PC-3 (cell line): ENCODE results near the gene PGAM2. TPM values are rescaled to one million over a fixed set of nuclear protein-coding genes. Genes with fewer than 3 reads are reported as not detected.

Experiments
- ATAC-seq: fragments of 200-7000 bp; cut with Tn5 transposase; 2 replicates; pipeline ENCODE4 v1.9.1; 2020; ENCODE audit warnings: mild to moderate bottlenecking, moderate library complexity
- BruUV-seq: library from RNA; stranded (reverse); fragments of 400-500 nt; replicated peaks from 2 replicates; lab custom pipeline; 2021; lab: Mats Ljungman, UMichigan
- CTCF ChIA-PET: fragments of 300-600 bp; sonication (Branson Sonifier 250); formaldehyde crosslinking; loops from one replicate; lab custom pipeline; 2022; ENCODE audit warnings: antibody characterized with exemption; lab: Charles Lee
- POLR2A ChIA-PET: fragments of 300-600 bp; sonication (Branson Sonifier 250); formaldehyde crosslinking; loops from one replicate; lab custom pipeline; 2022; ENCODE audit warnings: antibody characterized with exemption; ENCODE audit not compliant: unreplicated experiment; lab: Charles Lee
- DNase-seq: peaks from one replicate; pipeline ENCODE4 v3.0.0-alpha.2; 2015
- H2AFZ ChIP-seq: fragments of 300-600 bp; sonication (generic); 2 replicates; pipeline ENCODE4 v1.6.0; 2016; ENCODE audit warnings: antibody characterized with exemption, low read length
- H3F3A ChIP-seq: fragments of 300-600 bp; sonication (generic); one replicate; pipeline ENCODE4 v1.6.0; 2017; ENCODE audit warnings: antibody characterized with exemption, low read length, control low read depth, mild to moderate bottlenecking; ENCODE audit not compliant: unreplicated experiment
- H3K27ac ChIP-seq: fragments of 300-600 bp; sonication (generic); 2 replicates; pipeline ENCODE4 v1.5.1; 2016; ENCODE audit warnings: mild to moderate bottlenecking, low read length
- H3K27me3 ChIP-seq: fragments of 300-600 bp; sonication (generic); 2 replicates; pipeline ENCODE4 v1.6.1; 2016; ENCODE audit warnings: low read length, mixed read lengths
- H3K36me3 ChIP-seq: fragments of 300-600 bp; sonication (generic); 2 replicates; pipeline ENCODE4 v1.6.1; 2016; ENCODE audit warnings: low read depth, mixed run types, low read length, mixed read lengths
- H3K4me1 ChIP-seq: fragments of 300-600 bp; sonication (generic); 2 replicates; pipeline ENCODE4 v1.5.1; 2016; ENCODE audit warnings: low read length; ENCODE audit not compliant: insufficient read depth
- H3K4me2 ChIP-seq: fragments of 300-600 bp; sonication (generic); 2 replicates; pipeline ENCODE4 v1.6.0; 2016; ENCODE audit warnings: low read length
- H3K4me3 ChIP-seq: fragments of 300-600 bp; sonication (generic); 2 replicates; pipeline ENCODE4 v1.5.1; 2016; ENCODE audit warnings: mild to moderate bottlenecking, low read length, mixed read lengths
- H3K79me2 ChIP-seq: fragments of 300-600 bp; sonication (generic); 2 replicates; pipeline ENCODE4 v1.6.1; 2017; ENCODE audit warnings: low read length, mixed read lengths
- H3K9ac ChIP-seq: fragments of 300-600 bp; sonication (generic); 2 replicates; pipeline ENCODE4 v1.6.0; 2016; ENCODE audit warnings: mild to moderate bottlenecking, low read length
- H3K9me2 ChIP-seq: fragments of 300-600 bp; sonication (generic); replicated peaks from 2 replicates; pipeline ENCODE4 v1.6.1; 2016; ENCODE audit warnings: mixed run types, low read length, mixed read lengths
- H3K9me3 ChIP-seq: fragments of 300-600 bp; sonication (generic); 2 replicates; pipeline ENCODE4 v1.6.1; 2016; ENCODE audit warnings: low read length, mixed read lengths
- H4K20me1 ChIP-seq: fragments of 300-600 bp; sonication (generic); 2 replicates; pipeline ENCODE4 v1.6.1; 2016; ENCODE audit warnings: low read length, mixed read lengths
- EZH2 ChIP-seq: fragments of 300-600 bp; sonication (generic); IDR thresholded peaks from one replicate; pipeline ENCODE4 v1.6.1; 2017; ENCODE audit warnings: antibody characterized with exemption, mild to moderate bottlenecking, low read length; ENCODE audit not compliant: unreplicated experiment
- EZH2phosphoT487 ChIP-seq: fragments of 300-600 bp; sonication (generic); IDR thresholded peaks from 2 replicates; pipeline ENCODE4 v1.6.1; 2018; ENCODE audit warnings: mild to moderate bottlenecking, antibody characterized with exemption, low read length, borderline replicate concordance
- intact Hi-C: fragments of 100-400 bp; cut with micrococcal nuclease; formaldehyde crosslinking; loops from 2 replicates; pipeline ENCODE4 v1.9.0; 2023
- total RNA-seq: library from RNA; depleted of rRNA; stranded (reverse); fragments of >200 nt; gene quantifications from 2 replicates; pipeline ENCODE4 v1.2.3, GENCODE V29; 2014
- TF ChIP-seq, protein P1 (sequence below): fragments of 300-600 bp; sonication (generic); conservative IDR thresholded peaks from 2 replicates; pipeline ENCODE4 v1.5.1; 2017; ENCODE audit warnings: antibody characterized with exemption, low read depth, mild to moderate bottlenecking, low read length

The PGAM2 gene
- total RNA-seq, 1 experiment from 2014 or later: 0.95 TPM

DNA sequence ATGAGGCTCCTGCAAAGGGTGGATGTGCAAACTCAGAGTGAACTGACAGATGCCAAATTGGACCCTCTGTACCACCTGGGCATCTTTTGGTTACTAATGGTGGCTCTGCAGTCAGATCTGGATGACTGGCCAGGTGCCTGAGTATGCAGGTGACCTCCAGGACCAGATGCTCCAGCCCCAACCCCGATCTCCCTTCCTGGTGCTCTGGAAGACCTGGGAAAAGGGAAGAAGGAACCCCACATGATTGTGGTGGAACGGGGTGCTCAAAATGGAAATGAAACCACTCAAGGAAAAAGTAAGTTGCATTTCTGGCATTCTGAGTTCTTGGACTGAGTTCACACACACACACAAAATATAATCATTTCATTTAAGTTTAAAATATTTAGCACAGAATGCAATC lies 29.0 kb upstream of the PGAM2 start:
- Histone ChIP-seq H3K9ac (no peak overlapping the region), H4K20me1 (no peaks in the 10 kb centered on the region), H3K9me2 (no peaks in the 10 kb centered on the region), H3K36me3 (no peaks in the 10 kb centered on the region), H3K4me2 (no peak overlapping the region), H3K9me3 (no peaks in the 10 kb centered on the region), H3F3A (no peaks in the 10 kb centered on the region), H3K4me1 (peaks cover 2% of the 10 kb centered on the region; the same call in 1 of the 2 replicates), H2AFZ (no peak overlapping the region), H3K4me3 (no peak overlapping the region), H3K27ac (no peak overlapping the region), H3K27me3 (no peaks in the 10 kb centered on the region), H3K79me2 (no peaks in the 10 kb centered on the region)
- TF ChIP-seq, protein P1, sequence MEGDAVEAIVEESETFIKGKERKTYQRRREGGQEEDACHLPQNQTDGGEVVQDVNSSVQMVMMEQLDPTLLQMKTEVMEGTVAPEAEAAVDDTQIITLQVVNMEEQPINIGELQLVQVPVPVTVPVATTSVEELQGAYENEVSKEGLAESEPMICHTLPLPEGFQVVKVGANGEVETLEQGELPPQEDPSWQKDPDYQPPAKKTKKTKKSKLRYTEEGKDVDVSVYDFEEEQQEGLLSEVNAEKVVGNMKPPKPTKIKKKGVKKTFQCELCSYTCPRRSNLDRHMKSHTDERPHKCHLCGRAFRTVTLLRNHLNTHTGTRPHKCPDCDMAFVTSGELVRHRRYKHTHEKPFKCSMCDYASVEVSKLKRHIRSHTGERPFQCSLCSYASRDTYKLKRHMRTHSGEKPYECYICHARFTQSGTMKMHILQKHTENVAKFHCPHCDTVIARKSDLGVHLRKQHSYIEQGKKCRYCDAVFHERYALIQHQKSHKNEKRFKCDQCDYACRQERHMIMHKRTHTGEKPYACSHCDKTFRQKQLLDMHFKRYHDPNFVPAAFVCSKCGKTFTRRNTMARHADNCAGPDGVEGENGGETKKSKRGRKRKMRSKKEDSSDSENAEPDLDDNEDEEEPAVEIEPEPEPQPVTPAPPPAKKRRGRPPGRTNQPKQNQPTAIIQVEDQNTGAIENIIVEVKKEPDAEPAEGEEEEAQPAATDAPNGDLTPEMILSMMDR: no peak
- TF ChIP-seq EZH2phosphoT487: no peak
- no peak for TF ChIP-seq EZH2
- ChIA-PET CTCF (no interaction called here), POLR2A (no interaction called here)
- no TSS peak for BruUV-seq
- intact Hi-C loops: no loop called here
- no peak for DNase-seq
- no peak for ATAC-seq

DNA sequence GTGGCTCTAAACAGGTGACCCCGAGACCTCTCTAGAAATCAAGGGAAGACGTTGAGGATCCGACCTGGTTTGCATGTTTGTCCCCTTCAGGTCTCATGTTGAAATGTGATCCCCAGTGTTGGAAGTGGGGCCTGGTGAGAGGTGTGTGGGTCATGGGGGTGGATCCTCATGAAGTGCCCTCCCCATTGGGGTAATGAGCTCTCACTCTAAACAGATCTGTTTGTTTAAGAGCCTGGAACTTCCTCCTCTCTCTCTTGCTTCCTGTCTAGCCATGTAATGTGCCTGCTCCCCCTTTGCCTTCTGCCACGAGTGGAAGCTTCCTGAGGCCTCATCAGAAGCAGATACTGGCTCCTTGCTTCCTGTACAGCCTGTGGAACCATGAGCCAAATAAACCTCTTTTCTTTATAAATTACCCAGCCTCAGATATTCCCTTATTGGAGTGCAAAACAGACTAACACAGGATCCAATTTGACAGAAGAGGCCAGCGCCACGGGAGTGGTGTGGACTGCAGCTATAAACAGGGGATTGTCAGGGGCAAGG lies 27.8 kb upstream of the PGAM2 start:
- BruUV-seq: no TSS peak
- Histone ChIP-seq H3K4me2 (no peak overlapping the region), H3K27ac (no peak overlapping the region), H3F3A (no peaks in the 10 kb centered on the region), H3K9me2 (no peaks in the 10 kb centered on the region), H3K9me3 (no peaks in the 10 kb centered on the region), H3K4me3 (no peak overlapping the region), H4K20me1 (no peaks in the 10 kb centered on the region), H3K79me2 (no peaks in the 10 kb centered on the region), H2AFZ (no peak overlapping the region), H3K9ac (no peak overlapping the region), H3K36me3 (no peaks in the 10 kb centered on the region), H3K4me1 (peaks cover 13% of the 10 kb centered on the region), H3K27me3 (no peaks in the 10 kb centered on the region)
- ChIA-PET POLR2A (no interaction called here), CTCF (no interaction called here)
- DNase-seq (no peak), ATAC-seq (no peak)
- TF ChIP-seq, protein P1: no peak
- TF ChIP-seq EZH2phosphoT487 (no peak), EZH2 (no peak)
- intact Hi-C loops: no loop called here
